Esophagus muscularis mucosa (tissue), 4 donors: Measurements from ENCODE around the gene GRM4. TPM values are rescaled to one million over a fixed set of nuclear protein-coding genes. Genes with fewer than 3 reads are reported as not detected.
"Not testable (repeated sequence)": the region's sequence is repeated elsewhere in the genome, so short reads cannot be mapped to it uniquely, and the experiment has no call there.

Experiments used
- DNase-seq: peaks from one replicate; pipeline ENCODE4 v3.0.0-alpha.2; 2017; ENCODE audit errors: extremely low spot score
- H3K27ac ChIP-seq, 4 donors: fragments of 200-600 bp; sonication (generic); replicated peaks in 1 of 4; 1 replicate in 3 of 4; 2 replicates in 1 of 4; pipeline ENCODE4 v1.5.1; 2016 to 2019; ENCODE audit warnings: mild to moderate bottlenecking in 1 of 4
- H3K27me3 ChIP-seq, 4 donors: fragments of 200-600 bp; sonication (generic); one replicate each; pipeline versions ENCODE4 v1.5.1 to v1.6.0; 2016 to 2019
- H3K36me3 ChIP-seq, 4 donors: fragments of 200-600 bp; sonication (generic); one replicate each; pipeline ENCODE4 v1.5.1; 2016 to 2019
- H3K4me1 ChIP-seq, 4 donors: fragments of 200-600 bp; sonication (generic); one replicate each; pipeline ENCODE4 v1.5.1; 2016 to 2019
- H3K4me3 ChIP-seq, 4 donors: fragments of 200-600 bp; sonication (generic); 1 replicate in 2 of 4; 2 replicates in 2 of 4; pipeline ENCODE4 v1.5.1; 2016 to 2019; ENCODE audit warnings: mild to moderate bottlenecking in 4 of 4, moderate library complexity in 1 of 4
- H3K9me3 ChIP-seq, 4 donors: fragments of 200-600 bp; sonication (generic); 1 replicate in 3 of 4; 2 replicates in 1 of 4; pipeline ENCODE4 v1.5.1; 2016 to 2019
- EP300 ChIP-seq: sonication (generic); formaldehyde crosslinking; IDR thresholded peaks from one replicate; pipeline ENCODE4 v1.6.1; 2017; ENCODE audit warnings: antibody characterized with exemption
- POLR2A ChIP-seq: fragments of 450-650 bp; IDR thresholded peaks from one replicate; pipeline ENCODE4 v1.6.1; 2017; ENCODE audit warnings: antibody characterized with exemption, moderate library complexity, mild to moderate bottlenecking, low read depth
- POLR2AphosphoS5 ChIP-seq, 2 donors: sonication (generic); formaldehyde crosslinking; IDR thresholded peaks; one replicate each; pipeline ENCODE4 v1.6.1; 2017; ENCODE audit warnings: antibody characterized with exemption in 2 of 2
- WGBS: methylation state at CpG from one replicate; pipeline ENCODE4 v1.1.5; 2018; 5-methylcytosine and 5-hydroxymethylcytosine counted together
- intact Hi-C: fragments of 100-400 bp; cut with DNase I; formaldehyde crosslinking; loops from one replicate; pipeline ENCODE4 v1.15.1; 2023
- total RNA-seq, 4 donors: library from RNA; depleted of rRNA; stranded (reverse); fragments of >200 nt; gene quantifications; one replicate each; pipeline versions ENCODE4 v1.1.0 to v1.2.1, GENCODE V29; 2016
- TF ChIP-seq, protein P1 (sequence below), 3 experiments: fragments of 200-600 bp in 2 of 3; fragments of 450-650 bp in 1 of 3; sonication (generic) in 2 of 3; IDR thresholded peaks; one replicate each; pipeline ENCODE4 v1.5.1; 2017 to 2019; ENCODE audit warnings: antibody characterized with exemption in 3 of 3, mild to moderate bottlenecking in 2 of 3, moderate library complexity in 1 of 3

The GRM4 gene
- total RNA-seq, 4 donors from 2014 or later, result not detected

DNA sequence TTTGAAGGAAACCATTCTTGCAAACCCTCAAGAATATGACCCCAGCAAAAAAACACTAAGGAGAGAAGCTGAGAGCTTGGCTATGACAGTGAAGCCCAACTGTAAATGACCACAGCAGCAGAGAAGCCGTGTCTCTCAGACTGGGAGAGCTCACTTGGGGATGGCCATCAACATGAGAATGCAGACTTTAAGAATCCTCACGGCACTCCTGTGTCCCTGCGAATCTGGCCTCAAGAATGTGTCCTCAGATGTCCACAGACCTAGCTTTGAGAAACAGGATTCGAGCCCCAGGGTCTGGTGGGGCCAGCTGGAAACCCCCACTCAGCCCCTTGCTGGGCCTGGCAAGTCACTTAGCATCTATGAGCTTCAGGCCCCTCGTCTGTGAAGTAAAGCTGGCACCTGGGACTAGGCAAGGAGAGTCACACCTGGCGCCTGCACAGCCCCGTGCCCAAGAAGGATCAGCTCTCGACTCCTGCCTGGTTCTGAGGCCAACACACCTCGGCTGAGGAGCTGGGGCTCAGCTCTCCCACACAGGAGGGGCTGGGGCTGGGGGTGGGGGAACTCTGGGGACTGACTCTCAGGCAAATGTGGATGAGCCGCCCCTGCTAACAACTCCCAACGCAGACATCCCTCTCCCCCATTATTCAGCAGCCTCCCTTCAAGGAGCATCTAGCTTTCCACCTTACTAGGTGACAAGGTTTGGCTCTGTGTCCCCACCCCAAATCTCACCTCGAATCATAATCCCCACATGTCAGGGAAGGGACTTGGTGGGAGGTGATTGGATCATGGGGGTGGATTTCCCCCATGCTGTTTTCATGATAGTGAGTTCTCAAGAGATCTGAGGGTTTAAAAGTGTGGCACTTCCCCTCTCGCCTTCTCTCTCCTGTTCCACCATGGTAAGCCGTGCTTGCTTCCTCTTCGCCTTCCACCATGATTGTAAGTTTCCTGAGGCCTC is 97.7 kb downstream of the GRM4 start:
- Histone ChIP-seq H3K27ac (no peak overlapping the region), H3K4me1 (no peaks in the 10 kb centered on the region), H3K36me3 (no peaks in the 10 kb centered on the region), H3K27me3 (peaks cover 0 to 65% (median 0%) of the 10 kb centered on the region in 4 donors), H3K9me3 (no peaks in the 10 kb centered on the region), H3K4me3 (no peak overlapping the region)
- no peak for DNase-seq
- WGBS, result 65% methylated on average over 11 of the region's 15 CpGs
- intact Hi-C loops, result no loop called here
- TF ChIP-seq POLR2AphosphoS5 (IDR thresholded peaks at IDR 0.05) (no peak), POLR2A (no peak), EP300 (no peak)
- TF ChIP-seq, protein P1, sequence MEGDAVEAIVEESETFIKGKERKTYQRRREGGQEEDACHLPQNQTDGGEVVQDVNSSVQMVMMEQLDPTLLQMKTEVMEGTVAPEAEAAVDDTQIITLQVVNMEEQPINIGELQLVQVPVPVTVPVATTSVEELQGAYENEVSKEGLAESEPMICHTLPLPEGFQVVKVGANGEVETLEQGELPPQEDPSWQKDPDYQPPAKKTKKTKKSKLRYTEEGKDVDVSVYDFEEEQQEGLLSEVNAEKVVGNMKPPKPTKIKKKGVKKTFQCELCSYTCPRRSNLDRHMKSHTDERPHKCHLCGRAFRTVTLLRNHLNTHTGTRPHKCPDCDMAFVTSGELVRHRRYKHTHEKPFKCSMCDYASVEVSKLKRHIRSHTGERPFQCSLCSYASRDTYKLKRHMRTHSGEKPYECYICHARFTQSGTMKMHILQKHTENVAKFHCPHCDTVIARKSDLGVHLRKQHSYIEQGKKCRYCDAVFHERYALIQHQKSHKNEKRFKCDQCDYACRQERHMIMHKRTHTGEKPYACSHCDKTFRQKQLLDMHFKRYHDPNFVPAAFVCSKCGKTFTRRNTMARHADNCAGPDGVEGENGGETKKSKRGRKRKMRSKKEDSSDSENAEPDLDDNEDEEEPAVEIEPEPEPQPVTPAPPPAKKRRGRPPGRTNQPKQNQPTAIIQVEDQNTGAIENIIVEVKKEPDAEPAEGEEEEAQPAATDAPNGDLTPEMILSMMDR (IDR thresholded peaks at IDR 0.05), result no peak

DNA sequence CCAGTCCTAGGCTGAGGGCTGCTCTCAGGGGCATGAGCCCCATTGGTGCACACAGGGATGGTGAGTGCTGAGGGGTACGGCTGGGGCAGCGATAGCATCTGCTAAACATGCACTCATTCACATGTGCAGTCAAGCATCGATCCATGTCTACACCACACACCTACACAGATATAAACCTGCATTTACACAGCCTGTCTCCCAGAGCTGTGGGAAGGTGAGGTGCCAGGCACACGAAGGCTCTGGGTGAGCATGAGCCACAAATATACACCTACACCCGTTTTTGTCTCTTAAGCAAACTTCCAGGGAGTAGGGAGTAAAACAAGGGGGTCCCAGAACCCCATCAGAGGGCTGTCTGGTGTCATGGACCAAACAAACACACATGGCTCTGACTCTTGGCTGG is 99.3 kb downstream of the GRM4 start:
- intact Hi-C loops, result no loop called here
- no peak for DNase-seq
- H3K27me3 ChIP-seq, result peaks cover 0 to 59% (median 0%) of the 10 kb centered on the region in 4 donors
- H3K4me3 ChIP-seq, result no peak overlapping the region
- no peak overlapping the region for H3K27ac ChIP-seq
- TF ChIP-seq POLR2A, result no peak
- TF ChIP-seq POLR2AphosphoS5 (IDR thresholded peaks at IDR 0.05), result no peak
- TF ChIP-seq, protein P1 (IDR thresholded peaks at IDR 0.05), result no peak
- no peak for TF ChIP-seq EP300
- WGBS, result 54% methylated on average over 5 of the region's 5 CpGs
- no peaks in the 10 kb centered on the region for H3K4me1 ChIP-seq
- no peaks in the 10 kb centered on the region for H3K36me3 ChIP-seq
- H3K9me3 ChIP-seq, result no peaks in the 10 kb centered on the region

- TF ChIP-seq, protein P1 (IDR thresholded peaks at IDR 0.05), result no peak
- no peak for TF ChIP-seq EP300
- no peak for TF ChIP-seq POLR2AphosphoS5 (IDR thresholded peaks at IDR 0.05)
- TF ChIP-seq POLR2A, result no peak
- intact Hi-C loops, result no loop called here
- whole genome bisulfite sequencing, result 39% methylated on average over 8 of the region's 8 CpGs
- no peaks in the 10 kb centered on the region for H3K36me3 ChIP-seq
- H3K9me3 ChIP-seq, result no peaks in the 10 kb centered on the region
- no peak overlapping the region for H3K27ac ChIP-seq
- no peak for DNase-seq
- H3K4me1 ChIP-seq, result no peaks in the 10 kb centered on the region
- H3K27me3 ChIP-seq, result peaks cover 0 to 59% (median 0%) of the 10 kb centered on the region in 4 donors
- H3K4me3 ChIP-seq, result no peak overlapping the region
Measured at GRCh38 chr6:34045771-34046170, 100.1 kb downstream of the GRM4 start.

- Histone ChIP-seq H3K27ac (no peak overlapping the region), H3K36me3 (no peaks in the 10 kb centered on the region), H3K9me3 (no peaks in the 10 kb centered on the region), H3K27me3 (peaks cover 0 to 62% (median 0%) of the 10 kb centered on the region in 4 donors), H3K4me1 (no peaks in the 10 kb centered on the region), H3K4me3 (no peak overlapping the region)
- TF ChIP-seq POLR2A (no peak), POLR2AphosphoS5 (IDR thresholded peaks at IDR 0.05) (no peak)
- 70% methylated on average over 3 of the region's 13 CpGs for WGBS
- no peak for DNase-seq
- intact Hi-C loops, result no loop called here
Measured at GRCh38 chr6:34044945-34045595, 100.8 kb downstream of the GRM4 start.

DNA sequence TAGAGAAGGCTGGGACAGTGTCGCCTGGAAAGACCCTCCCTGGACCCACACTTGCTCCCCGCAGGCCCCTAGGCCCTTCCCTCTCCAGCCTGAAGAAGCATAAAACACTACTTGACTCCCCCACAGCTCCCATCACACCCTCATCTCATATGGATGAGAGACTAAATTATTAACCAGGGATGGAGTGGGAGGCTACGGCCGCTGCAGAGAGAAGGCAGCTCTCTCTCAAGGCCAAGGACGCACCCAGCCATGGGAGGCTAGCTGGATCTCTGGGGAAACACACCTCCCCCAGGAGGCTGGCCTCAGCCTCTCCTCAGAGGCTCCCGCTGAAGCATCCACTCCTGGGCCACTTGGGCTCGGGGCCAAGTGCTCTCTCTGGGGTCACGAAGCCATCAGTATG is 102.5 kb downstream of the GRM4 start:
- no peaks in the 10 kb centered on the region for H3K36me3 ChIP-seq
- H3K4me3 ChIP-seq, result no peak overlapping the region
- TF ChIP-seq, protein P1 (IDR thresholded peaks at IDR 0.05), result no peak
- TF ChIP-seq POLR2A, result no peak
- no peak for TF ChIP-seq EP300
- no peak for TF ChIP-seq POLR2AphosphoS5 (IDR thresholded peaks at IDR 0.05)
- no peak for DNase-seq
- H3K27ac ChIP-seq, result no peak overlapping the region
- no peaks in the 10 kb centered on the region for H3K9me3 ChIP-seq
- peaks cover 0 to 48% (median 0%) of the 10 kb centered on the region in 4 donors for H3K27me3 ChIP-seq
- no peaks in the 10 kb centered on the region for H3K4me1 ChIP-seq
- intact Hi-C loops, result no loop called here
- 84% methylated on average over 6 of the region's 8 CpGs for WGBS

DNA sequence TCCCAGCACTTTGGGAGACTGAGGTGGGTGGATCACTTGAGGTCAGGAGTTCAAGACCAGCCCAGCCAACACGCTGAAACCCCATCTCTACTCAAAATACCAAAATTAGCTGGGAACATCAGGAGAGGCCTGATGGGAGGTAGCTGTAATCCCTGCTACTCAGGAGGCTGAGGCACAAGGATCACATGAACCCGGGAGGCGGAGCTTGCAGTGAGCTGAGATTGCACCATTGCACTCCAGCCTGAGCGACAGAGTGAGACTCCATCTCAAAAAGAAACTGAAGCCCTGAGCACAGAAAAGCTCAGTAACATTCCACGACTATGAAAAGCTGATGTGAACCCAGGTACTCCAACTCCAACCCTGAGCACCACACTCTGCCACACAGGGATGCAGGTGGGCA is 103.9 kb downstream of the GRM4 start:
- H3K4me3 ChIP-seq, H3K9me3 ChIP-seq, H3K36me3 ChIP-seq, H3K27ac ChIP-seq, H3K4me1 ChIP-seq, DNase-seq, intact Hi-C loops: not testable (repeated sequence)
- H3K27me3 ChIP-seq, result peaks cover 0 to 44% (median 0%) of the 10 kb centered on the region in 4 donors
- 82% methylated on average over 5 of the region's 5 CpGs for WGBS
